Left lung (tissue), 10 donors: ENCODE measurements around the gene ST7L. TPM values are rescaled to one million over a fixed set of nuclear protein-coding genes. Genes with fewer than 3 reads are reported as not detected.

ENCODE experiments used
- ATAC-seq: fragments of 200-7000 bp; cut with Tn5 transposase; one replicate; pipeline ENCODE4 v1.9.1; 2020; ENCODE audit warnings: moderate library complexity
- DNase-seq, 4 donors: peaks; one replicate each; pipeline ENCODE4 v3.0.0-alpha.2; 2013 to 2020
- H3K27ac ChIP-seq, 2 donors: fragments of 200-600 bp; sonication (generic) in 1 of 2; one replicate each; pipeline versions ENCODE4 v1.5.0 to v1.8.0; 2020 to 2021
- H3K27me3 ChIP-seq, 2 donors: fragments of 200-600 bp; sonication (generic) in 1 of 2; one replicate each; pipeline versions ENCODE4 v1.5.0 to v1.8.0; 2020 to 2021
- H3K36me3 ChIP-seq, 2 donors: fragments of 200-600 bp; sonication (generic) in 1 of 2; one replicate each; pipeline versions ENCODE4 v1.5.0 to v1.8.0; 2020 to 2021
- H3K4me1 ChIP-seq, 2 donors: fragments of 200-600 bp; one replicate each; pipeline ENCODE4 v1.8.0; 2021
- H3K4me3 ChIP-seq, 2 donors: fragments of 200-600 bp; sonication (generic) in 1 of 2; one replicate each; pipeline versions ENCODE4 v1.5.0 to v1.8.0; 2020 to 2021; ENCODE audit warnings: mild to moderate bottlenecking in 1 of 2
- H3K9me3 ChIP-seq, 2 donors: fragments of 200-600 bp; sonication (generic) in 1 of 2; one replicate each; pipeline versions ENCODE4 v1.5.0 to v1.8.0; 2020 to 2021
- CTCF ChIP-seq, 2 donors: fragments of 200-600 bp; sonication (generic) in 1 of 2; IDR thresholded peaks; one replicate each; pipeline versions ENCODE4 v1.5.0 to v1.8.0; 2021; ENCODE audit warnings: antibody characterized with exemption in 2 of 2
- intact Hi-C, 2 donors: fragments of 100-400 bp; cut with DNase I; formaldehyde crosslinking; loops; one replicate each; pipeline versions ENCODE4 v1.11.2 to v1.14.2; 2022
- polyA plus RNA-seq, 6 donors: library from polyadenylated mRNA; unstranded; fragments of 120-200 nt; gene quantifications; one replicate each; pipeline ENCODE4 v1.2.1, GENCODE V29; 2013; ENCODE audit not compliant: insufficient read length in 6 of 6
- total RNA-seq, 2 donors: library from RNA; stranded (reverse); fragmentation: NEBNext Ultra II Directional; extraction: Animal tissue kit (Norgen Biotek cat#: 25700); gene quantifications; one replicate each; pipeline ENCODE4 v1.2.1, GENCODE V29; 2021
- donor health status: DM: no; HTN: yes; CAD: no.
- donor health status: DM: no; HTN: no; CAD: no.

The ST7L gene
- total and polyA plus RNA-seq, 8 donors = 15.9 to 35.2 (median 26.8) TPM

DNA sequence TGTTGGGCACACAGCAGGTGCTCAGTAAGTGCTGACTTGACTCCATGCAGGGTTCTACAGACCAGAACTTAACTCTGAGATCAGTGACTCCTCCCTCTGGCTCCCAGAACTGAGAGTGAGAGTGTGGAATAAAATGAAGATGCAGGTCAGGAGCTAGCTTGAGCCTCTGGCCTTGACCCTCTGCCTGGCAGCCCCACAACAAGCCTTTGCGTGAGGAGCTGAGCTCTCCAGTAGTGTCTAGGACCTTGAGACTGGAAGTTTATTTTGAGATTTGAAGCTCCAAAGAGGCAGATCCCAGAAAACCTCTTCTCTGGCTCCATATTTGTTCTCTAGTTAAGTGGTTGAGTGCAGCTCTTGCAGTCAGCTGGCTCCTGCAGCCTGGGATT lies 113.5 kb downstream of the ST7L start:
- H3K27ac ChIP-seq = no peak overlapping the region
- no peak for TF ChIP-seq CTCF (IDR thresholded peaks at IDR 0.05)
- no peaks in the 10 kb centered on the region for H3K36me3 ChIP-seq
- DNase-seq = no peak
- H3K4me1 ChIP-seq = peaks cover 9 to 38% of the 10 kb centered on the region in 2 donors
- no peak for ATAC-seq
- H3K4me3 ChIP-seq = no peak overlapping the region
- H3K9me3 ChIP-seq = no peaks in the 10 kb centered on the region
- peaks cover 28 to 94% of the 10 kb centered on the region in 2 donors for H3K27me3 ChIP-seq
- intact Hi-C loops = loop anchor here in 1 of 2 donors (10.0 kb wide), 1 partner anchor 109 kb away; the partner anchor contains the start of genes CAPZA1 and ST7L

DNA sequence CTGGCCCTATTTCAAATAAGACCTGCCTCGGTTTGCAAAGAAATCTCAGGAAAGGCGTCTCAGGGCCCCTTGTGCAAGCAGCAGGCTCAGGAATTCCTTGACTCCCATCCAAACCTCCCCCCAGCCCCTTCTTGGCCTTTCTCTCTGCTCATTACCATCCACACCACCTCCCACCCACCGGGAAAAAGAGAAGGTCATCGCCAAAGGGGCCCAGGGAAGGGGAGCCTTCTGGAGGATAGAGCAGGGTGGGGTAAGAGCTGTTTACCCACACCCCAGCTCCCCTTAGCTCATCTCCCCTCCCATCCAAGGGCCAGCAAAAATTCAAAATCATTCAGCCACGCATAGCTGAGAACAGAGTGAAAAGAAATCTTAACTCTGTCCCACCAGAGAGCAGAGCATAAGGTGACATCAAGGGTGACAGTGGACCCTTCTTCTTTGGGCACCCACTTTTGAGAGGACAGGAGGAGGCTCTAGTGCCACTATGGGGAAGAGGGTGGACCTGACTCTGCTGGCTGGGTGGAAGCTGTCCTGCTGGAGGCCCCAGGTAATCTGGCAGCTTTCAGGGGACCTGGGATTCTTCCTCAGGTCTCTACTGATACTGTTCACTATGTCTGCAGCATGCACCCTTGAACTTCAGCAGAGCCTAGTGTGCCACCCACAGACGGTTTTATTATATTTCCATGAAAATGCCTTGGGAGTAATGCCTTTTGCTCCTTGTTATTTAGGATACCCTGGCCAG lies 114.1 kb downstream of the ST7L start:
- Histone ChIP-seq H3K27ac (no peak overlapping the region), H3K9me3 (no peaks in the 10 kb centered on the region), H3K4me3 (no peak overlapping the region), H3K4me1 (peaks cover 9 to 38% of the 10 kb centered on the region in 2 donors), H3K36me3 (no peaks in the 10 kb centered on the region), H3K27me3 (peaks cover 22 to 94% of the 10 kb centered on the region in 2 donors)
- TF ChIP-seq CTCF (IDR thresholded peaks at IDR 0.05) = no peak
- DNase-seq (peak in 1 of 4 donors; percentile 13), ATAC-seq (no peak)
- intact Hi-C loops = loop anchor here in 1 of 2 donors (10.0 kb wide), 1 partner anchor 110 kb away; the partner anchor contains the start of genes CAPZA1 and ST7L

DNA sequence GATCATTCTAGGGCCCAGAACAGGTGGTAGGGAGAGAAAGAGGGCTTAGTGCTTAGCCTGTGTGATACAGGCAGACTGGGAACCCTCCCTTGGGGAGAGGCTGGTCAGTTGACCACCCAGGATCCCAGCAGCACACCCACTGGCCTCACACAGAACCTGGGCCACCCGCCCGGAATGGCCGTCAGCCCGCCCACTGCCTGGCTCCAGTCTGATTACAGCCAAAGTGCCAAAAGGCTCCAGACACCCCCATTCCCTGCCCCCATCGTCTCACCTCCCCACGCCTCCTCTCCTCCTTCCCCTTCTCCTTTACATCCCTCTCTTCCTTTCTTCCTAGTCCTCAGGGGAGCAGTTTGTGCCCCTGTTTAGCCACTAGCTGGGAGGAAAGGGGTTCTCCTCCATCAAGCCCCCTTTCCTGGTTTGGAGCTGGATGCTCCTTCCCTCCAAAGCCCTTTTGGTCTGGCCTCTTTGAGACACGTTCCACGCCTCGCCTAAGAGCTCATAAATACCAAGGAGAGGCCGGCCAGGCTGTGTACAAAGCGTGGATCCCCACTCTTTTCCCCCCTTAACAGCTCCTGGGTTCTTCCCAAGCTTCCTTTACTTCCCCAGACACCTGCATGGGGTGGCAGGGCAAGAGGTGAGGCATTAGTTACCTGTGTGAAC lies 114.8 kb downstream of the ST7L start:
- DNase-seq = peak in 1 of 4 donors; percentile 70
- Histone ChIP-seq H3K4me1 (peaks cover 9 to 35% of the 10 kb centered on the region in 2 donors), H3K27ac (no peak overlapping the region), H3K4me3 (no peak overlapping the region), H3K27me3 (peaks cover 17 to 91% of the 10 kb centered on the region in 2 donors), H3K36me3 (no peaks in the 10 kb centered on the region), H3K9me3 (no peaks in the 10 kb centered on the region)
- intact Hi-C loops = loop anchor here in 1 of 2 donors (10.0 kb wide), 1 partner anchor 111 kb away; the partner anchor contains the start of genes CAPZA1 and ST7L
- TF ChIP-seq CTCF (IDR thresholded peaks at IDR 0.05) = no peak
- no peak for ATAC-seq

DNA sequence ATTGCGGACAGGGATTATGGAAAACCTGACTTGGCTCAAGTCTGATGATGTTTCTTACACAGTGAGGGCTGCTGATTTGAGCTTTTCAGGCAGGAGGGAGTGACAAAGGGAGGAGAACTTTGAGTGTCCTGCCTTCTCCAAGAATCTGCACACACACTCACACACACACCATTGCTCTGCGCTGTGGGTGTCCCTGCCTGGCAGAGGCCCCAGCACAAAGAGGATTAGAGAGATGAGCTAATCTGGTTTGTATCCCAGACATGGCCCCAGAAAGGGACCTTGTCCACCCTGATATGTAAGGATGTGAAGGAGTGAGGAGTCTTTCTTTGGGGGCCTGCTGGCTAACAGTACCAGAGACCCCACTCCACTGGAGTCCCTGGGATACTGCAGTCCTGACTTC lies 116.1 kb downstream of the ST7L start:
- ATAC-seq (no peak), DNase-seq (peak in 1 of 4 donors; percentile 13)
- Histone ChIP-seq H3K9me3 (no peaks in the 10 kb centered on the region), H3K4me1 (peaks cover 6 to 22% of the 10 kb centered on the region in 2 donors), H3K4me3 (no peak overlapping the region), H3K36me3 (no peaks in the 10 kb centered on the region), H3K27me3 (peaks cover 4 to 78% of the 10 kb centered on the region in 2 donors), H3K27ac (no peak overlapping the region)
- TF ChIP-seq CTCF (IDR thresholded peaks at IDR 0.05) = no peak
- intact Hi-C loops = loop anchor here in 1 of 2 donors (10.0 kb wide), 1 partner anchor 112 kb away; the partner anchor contains the start of genes CAPZA1 and ST7L
